ENCODE data around the gene MRC2.

The MRC2 gene

DNA sequence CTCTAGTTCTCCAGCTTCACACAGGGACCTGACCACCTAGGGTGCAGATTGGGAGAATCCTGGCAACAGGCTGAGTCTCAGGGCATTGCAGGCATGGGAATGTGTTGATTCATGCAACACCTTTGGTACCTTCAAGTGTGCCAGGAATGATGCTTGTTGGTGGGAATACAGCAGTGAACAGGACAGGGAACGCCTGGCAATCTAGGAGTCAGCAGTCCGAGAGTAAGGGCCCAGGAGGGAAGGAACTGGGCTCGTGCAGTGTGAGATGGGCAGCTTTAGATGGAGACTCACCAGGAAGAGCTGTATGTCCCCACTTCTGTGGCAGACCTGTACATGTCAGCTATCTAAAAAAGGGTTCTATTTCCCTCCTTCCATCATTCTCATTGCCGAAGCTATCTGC lies 12.0 kb upstream of the MRC2 start:
- no peak for DNase-seq

DNA sequence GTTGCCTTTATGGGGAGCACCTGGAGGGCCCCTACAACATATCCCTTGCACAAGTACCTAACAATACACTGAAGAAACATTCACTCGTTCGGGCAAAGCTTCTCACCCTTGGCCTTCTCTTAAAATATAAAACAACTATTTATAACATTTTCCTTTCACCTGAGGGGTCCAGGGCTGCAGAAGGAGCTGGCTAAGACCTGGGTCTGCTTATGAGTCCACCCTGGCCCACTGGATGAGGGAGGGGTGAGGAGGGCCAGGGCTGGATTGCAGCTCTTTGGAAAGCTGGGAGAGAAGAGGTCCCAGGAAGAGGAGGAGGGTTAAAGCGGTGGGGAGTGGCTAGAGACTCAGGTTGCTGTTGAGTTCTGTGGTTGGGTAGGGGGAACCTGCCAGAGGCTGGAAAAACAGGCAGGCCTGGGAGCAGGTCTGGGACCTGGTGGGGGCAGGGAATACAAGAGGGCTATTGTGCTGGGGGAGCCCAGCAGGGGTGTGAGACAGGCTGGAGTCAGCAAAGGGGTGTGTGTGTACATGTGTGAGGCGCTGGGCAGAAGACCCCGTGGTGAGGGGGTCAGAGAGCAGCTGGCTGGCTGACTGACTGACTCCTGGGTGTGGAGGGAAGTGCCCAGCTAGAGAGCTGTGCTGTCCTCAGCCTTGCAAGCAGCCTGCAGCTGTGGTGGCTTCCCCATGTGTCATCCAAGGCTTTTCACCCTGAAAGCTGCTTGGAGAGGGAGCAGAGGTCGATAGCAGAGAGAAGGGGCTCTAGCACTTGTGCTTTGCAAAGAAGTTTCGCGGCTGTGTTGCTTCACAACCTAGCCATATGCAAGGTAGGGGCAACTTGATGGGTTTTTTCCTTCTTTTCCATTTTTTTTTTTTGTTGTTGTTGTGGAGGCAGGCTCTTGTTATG lies 10.2 kb upstream of the MRC2 start:
- DNase-seq = no peak

DNA sequence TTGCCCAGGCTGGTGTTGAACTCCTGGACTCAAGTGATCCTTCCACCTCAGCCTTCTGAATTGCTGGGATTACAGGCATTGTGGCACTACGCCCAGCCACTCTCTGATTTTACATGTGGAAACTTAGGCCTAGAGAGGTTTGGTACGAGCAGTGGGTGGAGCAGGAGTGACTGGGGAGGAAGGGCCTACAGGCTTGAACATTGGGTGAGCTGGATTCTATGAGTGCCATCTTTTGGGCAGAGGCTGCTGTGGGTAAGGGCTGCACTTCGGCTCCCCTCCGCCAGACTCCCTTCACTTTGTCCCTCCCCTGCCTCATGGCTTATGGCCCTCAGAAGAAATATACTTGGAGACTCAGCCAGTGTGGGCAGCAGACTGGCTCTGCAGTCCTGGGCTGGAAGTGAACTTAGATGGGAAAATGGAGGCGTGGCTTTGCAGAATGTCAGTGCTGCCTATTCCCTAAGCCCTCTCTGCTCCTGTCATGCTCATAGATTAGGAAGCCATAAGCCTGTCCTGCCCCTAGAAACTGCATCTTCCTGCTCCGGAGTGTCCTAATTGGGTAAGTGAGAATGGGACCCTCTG lies 9.5 kb upstream of the MRC2 start:
- DNase-seq = no peak

DNA sequence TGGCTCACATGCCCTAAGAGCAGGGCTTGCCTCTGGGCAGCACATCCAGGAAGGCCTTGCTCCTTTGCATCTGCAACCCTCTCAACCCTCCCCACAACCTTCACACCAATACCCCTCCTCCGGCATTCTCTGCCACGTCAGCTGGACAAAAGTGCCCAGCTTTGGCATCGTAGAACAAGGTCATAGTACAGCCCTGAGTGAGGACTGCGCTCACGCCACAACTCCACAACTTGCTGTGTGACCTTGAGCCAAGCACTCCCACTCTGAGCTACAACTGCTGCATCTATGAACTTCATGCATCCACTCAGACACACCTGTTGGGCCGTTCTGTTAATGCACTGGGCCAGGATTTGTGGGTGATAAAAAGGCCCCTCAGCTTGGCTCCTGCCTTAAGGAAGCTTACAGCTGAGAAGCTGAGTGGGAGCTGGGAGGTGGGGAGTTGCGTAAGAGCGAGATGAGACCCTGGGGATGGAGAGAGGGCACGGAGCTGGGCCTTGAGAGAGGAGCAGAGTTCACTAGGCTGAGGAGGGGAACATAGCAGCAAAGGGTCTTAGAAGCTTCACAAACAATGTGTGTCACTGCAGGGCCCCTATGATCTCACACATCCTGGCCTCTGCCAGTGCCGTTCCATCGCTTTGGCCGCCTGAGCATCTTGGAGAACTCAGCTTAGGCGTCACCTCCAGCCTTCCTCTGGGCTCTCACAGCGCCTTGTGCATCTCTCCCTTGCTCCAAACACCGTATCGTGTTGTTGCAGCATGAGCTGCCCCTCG lies 8.6 kb upstream of the MRC2 start:
- no peak for DNase-seq

DNA sequence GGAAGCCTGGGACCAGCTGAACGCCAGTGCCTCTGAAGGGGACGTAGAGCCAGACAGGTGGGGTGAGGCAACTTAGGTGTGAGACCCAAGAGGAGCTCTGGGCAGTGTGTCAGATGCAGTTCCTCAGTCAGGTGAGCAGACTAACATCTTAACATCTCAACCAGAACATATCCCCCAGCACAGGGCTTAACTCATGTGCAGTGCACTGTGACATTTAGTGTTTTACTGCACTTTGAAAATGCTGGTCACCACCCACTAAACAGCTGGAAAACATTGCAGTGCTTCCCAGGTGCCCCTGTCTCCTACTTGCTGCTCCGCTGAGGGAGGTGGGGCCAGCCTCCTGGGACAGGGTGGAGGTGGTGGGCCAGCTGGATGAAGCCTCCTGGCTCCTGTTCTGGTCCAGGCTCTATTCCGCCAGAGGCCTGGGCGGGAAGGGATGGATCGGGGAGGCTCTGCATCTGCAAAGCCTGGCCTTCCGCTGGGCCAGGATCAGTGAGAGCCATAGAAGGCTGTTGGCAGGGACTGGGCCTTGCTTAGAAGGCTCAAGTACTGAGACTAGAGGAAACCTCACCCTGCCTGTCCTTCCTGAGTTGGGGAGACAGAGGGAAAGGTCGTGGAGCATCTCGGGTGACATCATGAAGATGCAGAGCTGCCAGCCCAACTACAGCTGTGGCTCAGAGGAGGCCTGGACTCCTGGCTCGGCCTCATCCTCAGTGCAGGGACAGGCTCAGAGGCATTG lies 7.9 kb upstream of the MRC2 start:
- no peak for DNase-seq

DNA sequence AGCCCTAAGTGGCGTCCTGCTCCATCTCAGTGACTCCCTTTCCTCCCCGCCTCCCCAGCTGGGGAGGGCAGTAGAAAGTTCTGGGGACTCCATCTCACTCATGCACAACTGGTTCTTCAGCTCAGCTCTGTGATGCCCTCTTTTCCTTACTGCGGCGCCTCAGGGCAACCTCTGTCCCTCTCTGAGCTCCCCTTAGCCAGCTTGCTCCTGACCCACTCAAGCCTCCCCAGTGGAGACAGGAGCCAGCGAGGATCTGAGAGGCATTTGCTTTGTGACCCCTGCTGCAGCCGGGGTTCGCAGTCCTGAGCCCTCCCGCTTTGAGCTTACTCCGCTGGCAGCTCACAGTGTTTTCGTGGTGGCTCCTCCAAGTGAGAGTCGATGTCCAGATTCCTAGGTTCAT lies 6.2 kb upstream of the MRC2 start:
- no peak for DNase-seq

DNA sequence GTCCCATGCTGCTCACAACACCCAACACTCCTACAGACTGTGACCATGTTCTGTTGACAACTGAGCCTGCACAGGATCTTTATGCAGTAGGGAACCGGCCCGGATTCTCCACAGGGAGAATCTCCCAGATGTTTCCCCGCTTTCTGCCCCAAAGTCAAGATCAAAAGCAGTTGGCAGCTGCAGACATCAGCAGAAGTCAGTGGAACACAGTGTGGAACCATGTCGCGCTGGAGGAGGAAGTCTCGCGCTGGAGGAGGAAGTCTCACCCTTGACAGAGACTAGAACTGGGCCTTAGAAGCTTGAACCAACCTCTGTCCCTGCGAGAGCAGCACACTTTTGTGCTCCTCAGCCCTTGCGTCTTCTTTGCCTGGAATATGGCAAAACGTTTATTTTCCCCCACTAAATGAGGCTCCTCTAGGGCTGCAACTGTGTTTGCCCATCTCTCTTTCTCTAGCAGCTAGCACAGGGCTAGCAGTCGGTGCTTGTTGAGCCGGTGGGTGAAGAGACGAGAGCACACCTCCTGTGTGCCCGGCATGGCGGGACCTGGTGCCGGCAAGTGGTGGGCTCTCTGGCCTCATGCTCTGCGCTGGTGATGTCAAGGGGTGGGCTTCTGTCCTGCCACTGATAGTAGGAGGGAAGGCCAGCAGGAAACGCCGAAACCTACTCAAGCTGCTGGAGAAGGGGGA lies 2.1 kb upstream of the MRC2 start:
- DNase-seq = no peak

DNA sequence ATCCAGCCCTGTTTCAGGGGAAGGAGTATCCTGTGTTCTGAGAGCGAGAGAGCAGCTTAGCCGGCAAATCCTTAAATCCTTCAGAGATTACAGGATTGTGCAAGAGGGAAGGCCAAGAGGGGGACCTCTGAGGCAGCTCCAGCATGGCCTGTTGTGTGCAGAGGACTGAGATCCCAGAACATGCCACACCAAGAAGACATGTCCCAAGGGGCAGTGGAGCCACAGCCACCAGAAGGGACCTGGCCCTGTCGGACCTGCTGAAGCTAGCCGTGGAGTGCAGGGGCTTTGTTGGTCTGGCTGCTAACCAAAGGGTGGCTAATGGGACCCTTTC lies 1.6 kb upstream of the MRC2 start:
- no peak for DNase-seq

DNA sequence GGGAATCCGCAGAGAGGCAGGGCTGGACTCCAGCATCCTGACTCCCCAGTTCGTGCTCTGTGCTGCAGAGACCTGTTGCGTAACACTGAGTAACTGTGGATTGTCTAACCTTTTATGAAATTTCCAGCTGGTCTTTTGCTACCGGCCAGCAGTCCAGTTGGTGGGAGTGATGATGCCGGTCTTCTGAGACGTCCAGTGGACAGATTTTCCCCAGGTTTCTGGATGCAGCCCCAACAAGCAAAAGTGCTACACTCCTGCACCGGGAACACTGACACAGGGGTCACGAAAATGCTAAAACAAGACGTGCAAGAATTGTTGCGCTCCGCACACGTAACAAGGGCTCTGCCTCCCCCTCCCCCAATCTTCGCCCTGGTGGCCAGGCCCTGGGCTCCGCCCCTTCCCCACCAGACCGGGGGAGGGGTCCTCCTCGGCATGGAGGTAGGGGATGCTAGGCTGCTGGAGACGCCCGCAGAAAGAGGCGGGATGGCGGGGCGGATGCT lies 701 bp upstream of the MRC2 start:
- no peak for DNase-seq

DNA sequence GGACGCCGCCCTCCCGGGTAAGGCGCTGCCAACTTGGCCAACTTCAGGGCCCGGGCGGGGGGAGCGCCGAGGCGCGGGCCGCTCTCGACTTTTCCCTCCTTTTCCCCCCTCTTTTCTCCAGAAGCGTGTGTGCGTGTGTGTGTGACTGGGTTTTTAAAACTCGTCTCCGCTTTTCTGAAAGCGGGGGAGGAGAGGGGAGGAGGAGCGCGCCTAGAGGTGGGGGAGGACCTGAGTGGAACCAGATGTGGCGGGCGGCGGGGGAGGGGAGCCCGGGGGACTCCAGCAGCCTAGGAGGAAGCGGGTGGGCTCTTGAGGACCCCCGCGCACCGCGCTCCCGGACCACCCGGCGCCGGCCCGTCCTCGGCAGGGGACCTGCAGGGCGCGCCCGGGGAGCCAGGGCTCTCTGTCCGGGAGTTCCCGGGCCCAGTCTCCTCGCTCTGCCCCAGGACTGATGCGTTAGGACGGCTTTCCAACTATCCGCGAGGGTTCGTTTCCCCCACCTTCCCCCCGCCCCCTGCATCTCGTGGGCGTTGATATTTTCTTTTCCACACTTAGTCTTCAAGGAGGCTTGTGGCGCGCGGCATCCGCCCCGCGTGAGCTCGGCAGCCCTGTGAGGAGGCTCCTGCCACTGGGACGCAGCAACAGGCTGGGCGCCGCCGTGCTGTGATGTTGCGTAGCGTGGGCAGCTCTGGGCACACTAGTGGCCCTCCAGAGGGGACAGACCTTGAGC lies 599 bp downstream of the MRC2 start:
- DNase-seq = peak; percentile 78

DNA sequence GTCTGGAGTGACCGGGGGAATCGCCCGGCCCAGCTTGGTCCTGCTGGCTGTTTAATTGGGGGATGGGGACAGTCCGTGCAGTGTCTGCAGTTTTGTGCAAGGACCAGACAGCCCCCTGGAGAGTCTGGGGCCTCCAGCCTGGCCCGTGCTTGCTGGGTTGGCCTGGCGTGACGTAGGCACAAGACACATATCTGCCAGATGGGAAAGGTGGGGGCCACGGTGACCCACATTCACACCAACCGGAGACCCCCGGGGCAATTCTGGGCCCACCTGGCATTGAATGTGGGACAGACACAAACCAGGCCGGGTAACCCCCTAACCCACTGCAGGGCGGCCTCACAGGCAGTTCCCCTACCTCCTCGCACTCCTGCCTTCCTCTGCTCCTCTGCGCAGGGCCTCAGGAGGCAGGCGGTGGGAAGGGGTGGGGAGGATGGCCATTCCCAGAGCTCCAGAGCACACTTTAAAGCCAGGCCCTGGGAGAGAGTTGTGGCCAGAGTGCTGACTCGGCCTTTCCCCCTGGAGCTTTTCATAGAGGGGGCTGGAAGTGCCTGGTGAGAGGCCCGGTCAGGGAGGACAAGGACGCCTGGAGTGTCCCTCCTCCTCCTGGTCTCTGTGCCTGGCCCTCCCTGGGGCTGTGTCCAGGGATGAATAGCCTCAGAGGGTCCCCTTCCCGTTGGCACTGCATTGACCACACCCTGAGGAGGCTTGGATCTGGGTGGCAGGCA lies 1.5 kb downstream of the MRC2 start:
- DNase-seq = no peak

DNA sequence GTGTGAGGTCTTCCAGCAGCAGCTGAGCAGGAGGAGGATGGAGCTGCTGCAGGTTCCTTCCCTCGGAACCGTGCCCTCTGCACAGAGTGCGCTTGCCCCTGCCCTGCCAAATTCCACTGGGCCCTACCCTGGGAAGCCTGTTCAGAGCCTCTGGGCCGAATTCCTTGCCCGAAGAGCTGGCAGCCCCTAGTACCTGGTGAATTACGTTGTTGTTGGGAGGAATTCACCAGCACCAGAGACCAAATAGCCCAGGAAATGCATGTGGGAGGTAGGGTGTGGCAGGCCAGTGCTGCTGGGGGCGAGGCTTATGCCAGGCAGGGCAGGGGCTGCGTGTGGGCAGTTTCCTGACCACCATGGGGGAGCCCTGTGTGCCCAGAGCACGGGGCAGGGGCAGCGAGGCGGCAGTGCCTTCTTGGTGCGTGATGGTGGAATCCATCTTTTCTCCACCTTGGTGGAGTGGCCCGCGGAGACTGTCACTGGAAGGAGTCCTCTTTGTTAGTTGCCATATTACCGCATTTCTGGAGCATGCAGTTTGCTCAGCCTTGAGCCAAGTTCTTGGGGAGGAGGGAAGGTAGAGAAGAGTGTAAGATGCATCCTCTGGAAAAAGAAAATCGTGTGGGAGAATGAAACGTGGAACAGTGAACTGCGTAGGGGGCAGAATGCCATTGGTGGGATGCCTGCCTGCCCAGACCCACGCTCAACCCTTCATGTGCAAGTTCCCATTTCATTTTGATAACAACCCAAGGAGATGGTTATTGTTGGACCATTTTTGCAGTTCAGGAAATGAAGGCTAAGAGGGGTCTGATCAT lies 2.3 kb downstream of the MRC2 start:
- no peak for DNase-seq

DNA sequence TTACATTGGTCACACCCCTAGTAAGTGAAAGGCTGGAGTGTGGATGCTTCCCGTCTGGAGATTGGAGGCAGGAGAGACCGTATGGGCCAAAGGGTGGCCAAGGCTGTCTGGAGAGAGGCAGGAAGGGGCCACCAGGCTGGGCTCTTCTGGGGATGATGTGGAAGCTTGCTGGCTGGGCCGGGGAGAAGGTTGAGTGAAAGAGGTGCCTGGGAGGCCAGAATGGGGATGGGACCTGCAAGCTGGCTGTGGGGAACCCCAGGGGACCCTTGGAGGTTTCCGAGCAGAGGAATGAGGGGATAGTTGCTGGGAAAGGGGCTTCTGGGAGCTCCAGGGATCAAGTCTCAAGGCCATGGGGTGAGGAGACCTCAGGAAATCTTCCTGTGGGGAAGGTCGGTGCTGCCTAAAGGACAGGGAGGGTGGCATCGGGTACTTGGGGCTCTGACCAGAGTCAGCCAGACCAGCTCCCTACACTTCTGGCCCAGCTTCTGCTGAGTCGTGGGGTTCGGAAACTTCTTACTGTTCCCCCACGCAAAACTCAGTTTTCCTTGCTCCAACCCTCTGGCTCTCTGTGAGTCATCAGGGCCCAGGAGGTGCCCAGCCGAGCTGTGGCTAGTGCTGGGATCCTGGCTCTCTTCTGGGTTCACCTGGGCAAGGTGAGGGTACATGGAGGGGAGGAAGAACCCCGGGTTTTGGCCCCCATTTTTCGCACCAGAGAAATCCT lies 3.1 kb downstream of the MRC2 start:
- DNase-seq = no peak

DNA sequence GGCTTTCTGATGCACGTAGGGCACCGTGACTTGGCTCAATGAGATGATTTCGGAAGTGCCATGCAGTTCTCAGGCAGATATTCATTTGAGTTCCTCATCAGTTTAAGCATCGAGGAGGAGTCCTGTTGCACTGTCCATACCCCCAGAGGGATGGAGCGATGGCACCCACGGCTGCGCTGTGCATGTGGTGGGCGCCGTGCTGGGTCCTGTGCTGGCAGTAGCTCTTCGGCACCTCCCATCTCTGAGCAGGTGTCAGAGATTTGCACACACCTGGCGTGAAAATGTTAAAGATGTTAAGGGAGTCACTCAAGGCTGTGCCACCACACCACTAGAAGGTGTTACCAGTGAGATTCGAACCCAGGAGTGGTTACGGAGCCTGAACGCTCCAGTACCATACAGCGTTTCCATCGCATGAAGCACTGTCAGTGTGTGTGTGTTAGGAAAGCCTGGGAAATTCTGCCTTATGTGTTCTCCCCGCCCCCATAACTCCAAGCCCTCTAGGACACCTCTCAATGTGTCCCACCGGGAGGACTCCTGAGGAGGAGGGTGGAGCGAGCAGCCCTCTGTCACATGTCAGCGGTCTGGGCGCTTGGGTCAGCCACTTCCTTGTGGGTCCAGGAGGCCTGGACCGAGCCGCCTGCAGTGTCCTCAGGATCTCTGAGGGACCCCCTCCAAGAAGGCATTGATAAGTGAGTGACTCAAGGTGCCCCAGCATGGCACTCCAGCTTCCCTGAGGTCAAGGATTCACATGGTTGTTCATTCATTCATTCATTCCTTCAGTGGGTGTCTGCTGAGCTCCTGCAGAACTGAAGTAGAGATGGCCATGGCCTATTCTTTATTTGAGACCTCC lies 3.8 kb downstream of the MRC2 start:
- no peak for DNase-seq

DNA sequence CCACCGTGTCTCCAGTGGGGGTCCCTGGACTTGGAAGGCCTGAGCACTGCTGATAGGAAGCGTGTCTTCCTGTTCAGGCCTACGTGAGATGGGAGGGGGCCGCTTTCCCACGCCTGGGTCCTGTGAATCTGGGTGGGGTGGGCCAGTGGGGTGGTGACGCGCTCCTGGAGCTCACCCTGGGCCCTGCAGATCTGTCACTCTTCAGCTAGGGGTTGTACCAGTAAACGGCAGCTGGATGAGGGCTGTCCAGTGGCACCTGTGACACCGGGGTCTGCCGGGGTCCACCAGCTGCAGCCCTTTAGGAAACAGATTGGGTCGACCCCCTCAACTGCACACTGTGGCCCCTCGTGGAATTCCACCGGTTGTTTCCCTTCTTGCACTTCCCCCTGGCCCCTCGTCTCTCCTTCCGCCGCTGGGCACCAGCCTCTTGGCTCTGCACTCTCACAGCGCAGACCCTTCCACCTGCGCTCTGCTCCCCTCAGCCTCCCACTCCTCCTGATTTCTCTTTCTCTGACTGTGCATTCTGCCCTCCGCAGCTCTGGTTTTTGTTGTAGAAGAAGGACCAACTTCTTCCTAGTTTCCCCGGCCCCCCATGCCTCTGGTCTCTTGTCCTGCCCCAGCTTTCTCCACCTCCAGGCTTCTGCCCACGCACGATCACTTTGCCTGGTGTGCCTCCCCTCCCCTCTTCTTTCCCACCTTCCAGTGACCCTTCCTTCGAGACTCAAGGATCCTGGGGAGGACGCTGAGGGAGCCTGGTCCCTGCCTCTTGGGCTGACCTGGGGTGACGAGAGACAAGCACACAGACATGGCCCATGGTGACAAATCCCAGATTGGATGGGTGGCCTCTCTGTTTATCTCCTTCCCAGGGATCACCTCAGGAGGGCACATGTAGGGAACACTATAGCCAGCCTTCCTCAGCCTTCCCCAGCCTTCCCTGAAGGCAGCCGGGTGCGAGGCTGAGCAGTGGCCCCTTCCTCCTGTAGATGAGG lies 4.8 kb downstream of the MRC2 start:
- no peak for DNase-seq

DNA sequence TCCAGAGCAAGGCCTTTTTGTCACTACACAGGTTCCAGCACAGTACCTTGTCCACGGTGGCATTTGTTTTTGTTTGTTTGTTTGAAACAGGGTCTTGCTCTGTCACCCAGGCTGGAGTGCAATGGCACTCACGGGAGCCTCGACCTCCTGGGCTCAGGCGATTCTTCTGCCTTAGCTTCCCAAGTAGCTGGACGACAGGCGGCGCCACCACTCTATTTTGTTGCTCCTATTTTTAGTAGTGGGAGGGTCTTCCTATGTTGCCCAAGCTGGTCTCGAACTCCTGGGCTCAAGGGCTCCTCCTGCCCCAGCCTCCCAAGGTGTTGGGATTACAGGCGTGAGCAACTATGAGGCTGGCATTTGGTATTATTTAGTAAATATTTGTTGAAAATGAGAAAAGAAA lies 10.3 kb downstream of the MRC2 start:
- peak; percentile 22 for DNase-seq

DNA sequence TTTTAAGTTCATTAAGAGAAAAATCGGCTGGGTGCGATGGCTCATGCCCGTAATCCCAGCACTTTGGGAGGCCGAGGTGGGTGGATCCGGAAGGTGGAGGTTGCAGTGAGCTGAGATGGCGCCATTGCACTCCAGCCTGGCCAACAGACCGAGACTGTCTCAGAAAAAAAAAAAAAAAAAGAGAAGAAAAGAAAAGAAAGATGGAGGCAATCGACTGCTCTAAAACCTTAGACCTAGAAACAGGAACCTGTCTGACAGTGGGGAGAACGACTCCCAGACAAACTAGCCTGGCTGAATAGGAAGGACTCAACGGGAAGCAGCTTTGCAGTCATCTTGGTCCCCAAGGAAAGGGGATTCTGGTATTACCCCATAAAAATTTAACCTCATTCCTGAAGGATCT lies 13.7 kb downstream of the MRC2 start:
- DNase-seq = peak; percentile 16
